ENCODE data around the gene NR5A1.

DNA sequence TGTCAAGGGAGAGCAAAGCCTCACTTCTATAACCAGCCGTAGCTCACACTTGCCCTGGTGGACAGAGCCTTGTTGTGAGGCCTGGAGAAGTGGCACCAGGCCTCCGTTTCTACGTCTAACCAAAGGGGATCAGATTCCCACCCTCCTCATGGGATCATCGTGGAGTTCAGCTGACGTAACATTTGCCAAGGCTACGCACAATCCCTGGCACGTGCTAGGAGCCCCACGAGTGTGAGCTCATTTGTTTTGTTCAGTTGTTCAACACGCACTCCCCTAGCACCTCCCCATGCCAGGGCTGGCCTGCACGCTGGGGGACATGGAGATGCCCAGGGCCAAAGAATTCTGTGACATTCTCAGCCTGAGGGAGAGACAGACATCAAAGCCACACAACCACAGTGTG is 33.9 kb downstream of the NR5A1 start:
- TF ChIP-seq CTCF (IDR thresholded peaks at IDR 0.05) (no peak), POLR2A (IDR thresholded peaks at IDR 0.05) (no peak)
